ENCODE results near the gene DACH2.

The DACH2 gene

DNA sequence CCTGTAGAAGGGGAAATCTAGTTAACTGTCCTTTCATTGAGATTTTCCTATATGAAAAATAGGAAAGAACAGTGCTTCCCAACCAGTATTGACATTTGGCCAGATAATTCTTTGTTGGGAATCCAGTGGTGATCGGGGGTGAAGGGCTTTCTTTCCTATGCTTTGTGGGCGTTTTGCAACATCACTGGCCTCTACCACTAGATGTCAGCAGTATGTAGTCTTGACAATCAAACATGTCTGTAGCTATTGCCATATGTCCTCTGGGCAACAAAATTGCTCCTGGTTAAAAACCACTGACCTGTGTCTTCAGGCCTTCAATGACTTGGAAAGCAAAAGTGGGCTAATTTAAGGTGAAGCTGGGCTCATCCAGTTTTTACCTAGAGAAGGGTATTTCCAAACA is 658.5 kb downstream of the DACH2 start:
- DNase-seq (ENCODE audit: low read depth) = no peak

DNA sequence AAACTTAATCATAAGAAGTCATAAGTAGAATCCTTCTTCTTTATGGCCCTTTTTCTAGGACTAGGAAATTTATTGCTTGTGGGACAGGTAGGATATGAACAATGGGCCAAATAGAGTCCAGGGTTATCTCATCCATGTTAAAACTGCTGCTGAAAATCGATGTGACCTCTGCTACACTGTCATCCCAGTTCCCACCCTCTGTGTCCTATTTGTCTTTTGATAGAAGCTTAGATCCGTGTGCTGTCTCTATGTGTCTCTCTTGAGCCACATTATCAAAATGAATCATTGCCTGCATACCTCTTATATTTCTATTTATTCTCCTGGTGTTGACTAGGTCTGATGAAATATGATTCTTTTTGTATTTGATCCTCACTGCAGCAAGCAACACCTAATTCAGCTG is 661.4 kb downstream of the DACH2 start:
- no peak for DNase-seq (ENCODE audit: low read depth)

- DNase-seq (ENCODE audit: low read depth) = no peak
Observed at GRCh38 chrX:86829786-86830185, 681.5 kb downstream of the DACH2 start.

GRCh38 chrX:86830685-86831084 is 682.4 kb downstream of the DACH2 start:
- no peak for DNase-seq (ENCODE audit: low read depth)

- no peak for DNase-seq (ENCODE audit: low read depth)
Observed at GRCh38 chrX:86845101-86845500, 696.9 kb downstream of the DACH2 start.
